ENCODE data around the gene NSD2. TPM values are rescaled to one million over a fixed set of nuclear protein-coding genes. Genes with fewer than 3 reads are reported as not detected.

NSD2 gene
- total RNA-seq, 6 experiments from 2014 or later, result 11.4 to 19.4 (median 14.0) TPM

- H3K27ac ChIP-seq, result no peak overlapping the region
- no peak for DNase-seq
- intact Hi-C loops (cut with DNase I), result no loop called here
- 93% methylated on average over 6 of the region's 7 CpGs for WGBS (ENCODE audit: insufficient coverage, low coverage, low lambda C conversion rate, missing lambda C conversion rate)
- peaks cover 0 to 5% (median 0%) of the 10 kb centered on the region in 4 donors for H3K36me3 ChIP-seq
- H3K9me3 ChIP-seq, result no peaks in the 10 kb centered on the region
- ATAC-seq, result no peak
- no peak for TF ChIP-seq POLR2A (IDR thresholded peaks at IDR 0.05)
- TF ChIP-seq, protein P1, sequence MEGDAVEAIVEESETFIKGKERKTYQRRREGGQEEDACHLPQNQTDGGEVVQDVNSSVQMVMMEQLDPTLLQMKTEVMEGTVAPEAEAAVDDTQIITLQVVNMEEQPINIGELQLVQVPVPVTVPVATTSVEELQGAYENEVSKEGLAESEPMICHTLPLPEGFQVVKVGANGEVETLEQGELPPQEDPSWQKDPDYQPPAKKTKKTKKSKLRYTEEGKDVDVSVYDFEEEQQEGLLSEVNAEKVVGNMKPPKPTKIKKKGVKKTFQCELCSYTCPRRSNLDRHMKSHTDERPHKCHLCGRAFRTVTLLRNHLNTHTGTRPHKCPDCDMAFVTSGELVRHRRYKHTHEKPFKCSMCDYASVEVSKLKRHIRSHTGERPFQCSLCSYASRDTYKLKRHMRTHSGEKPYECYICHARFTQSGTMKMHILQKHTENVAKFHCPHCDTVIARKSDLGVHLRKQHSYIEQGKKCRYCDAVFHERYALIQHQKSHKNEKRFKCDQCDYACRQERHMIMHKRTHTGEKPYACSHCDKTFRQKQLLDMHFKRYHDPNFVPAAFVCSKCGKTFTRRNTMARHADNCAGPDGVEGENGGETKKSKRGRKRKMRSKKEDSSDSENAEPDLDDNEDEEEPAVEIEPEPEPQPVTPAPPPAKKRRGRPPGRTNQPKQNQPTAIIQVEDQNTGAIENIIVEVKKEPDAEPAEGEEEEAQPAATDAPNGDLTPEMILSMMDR (IDR thresholded peaks at IDR 0.05), result no peak
- H3K4me3 ChIP-seq, result no peak overlapping the region
- no peaks in the 10 kb centered on the region for H3K27me3 ChIP-seq
- H3K4me1 ChIP-seq, result peaks cover 0 to 14% (median 2%) of the 10 kb centered on the region in 4 donors
These were observed 135.2 kb downstream of the NSD2 start for GRCh38 chr4:2006367-2006766.

DNA sequence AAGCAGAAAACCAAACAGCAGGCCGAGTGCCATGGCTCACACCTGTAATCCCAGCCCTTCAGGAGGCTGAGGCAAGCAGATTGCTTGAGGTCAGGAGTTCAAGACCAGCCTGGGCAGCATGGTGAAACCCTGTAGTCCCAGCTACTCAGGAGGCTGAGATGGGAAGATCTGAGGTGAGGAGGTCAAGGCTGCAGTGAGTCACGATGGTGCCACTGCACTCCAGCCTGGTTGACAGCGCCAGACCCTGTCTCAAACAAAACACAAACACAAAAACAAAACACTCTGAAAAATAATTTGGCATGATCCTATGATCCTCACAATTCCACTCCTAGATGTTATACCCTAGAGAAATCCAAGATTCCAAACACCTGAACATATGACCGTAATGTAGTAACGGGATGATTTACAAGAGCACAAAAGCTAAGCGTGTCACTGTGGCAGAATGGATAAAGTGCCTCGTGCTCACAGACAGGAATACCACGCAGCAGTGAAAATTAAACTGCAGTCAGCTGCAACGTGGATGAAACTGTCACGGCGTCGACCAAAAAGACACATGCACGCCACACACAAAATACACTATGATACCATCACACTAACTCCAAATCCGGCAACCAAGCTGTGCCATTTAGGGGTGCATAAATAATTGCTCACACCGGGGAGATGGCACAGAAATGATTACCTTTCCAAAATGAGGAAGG is 135.9 kb downstream of the NSD2 start:
- Histone ChIP-seq H3K9me3 (no peaks in the 10 kb centered on the region), H3K4me1 (peaks cover 0 to 14% (median 2%) of the 10 kb centered on the region in 4 donors), H3K27ac (no peak overlapping the region), H3K36me3 (peaks cover 0 to 5% (median 0%) of the 10 kb centered on the region in 4 donors), H3K4me3 (peak overlapping the region in 2 of 3 donors; percentile 88 to 92), H3K27me3 (no peaks in the 10 kb centered on the region)
- TF ChIP-seq, protein P1 (IDR thresholded peaks at IDR 0.05), result no peak
- TF ChIP-seq POLR2A (IDR thresholded peaks at IDR 0.05), result no peak
- ATAC-seq (no peak), DNase-seq (no peak)
- 80% methylated on average over 14 of the region's 15 CpGs for WGBS (ENCODE audit: insufficient coverage, low coverage, low lambda C conversion rate, missing lambda C conversion rate)
- intact Hi-C loops (cut with DNase I), result no loop called here

GRCh38 chr4:2007804-2008670 is 136.8 kb downstream of the NSD2 start:
- no peak for TF ChIP-seq POLR2A (IDR thresholded peaks at IDR 0.05)
- TF ChIP-seq, protein P1 (IDR thresholded peaks at IDR 0.05), result no peak
- DNase-seq, result peak in 1 of 3 donors; percentile 59
- peak overlapping the region; percentile 37 to 99 (median 91) for H3K27ac ChIP-seq

DNA sequence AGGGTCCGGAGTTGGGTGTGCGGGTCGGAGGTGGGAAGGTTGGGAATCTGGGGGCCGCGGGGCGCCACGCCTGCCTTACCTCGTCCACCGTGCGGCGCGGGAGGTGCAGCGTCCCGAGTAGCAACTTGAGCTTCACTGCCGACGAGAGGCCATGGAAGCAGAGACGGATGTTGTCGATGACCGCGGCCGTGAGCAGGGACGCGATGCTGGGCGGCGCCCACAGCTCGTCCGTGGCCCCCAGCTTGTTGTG is 137.4 kb downstream of the NSD2 start:
- Histone ChIP-seq H3K36me3 (peaks cover 0 to under 1% (median 0%) of the 10 kb centered on the region in 4 donors), H3K27ac (peak overlapping the region; percentile 91 to 99 (median 99)), H3K27me3 (no peaks in the 10 kb centered on the region), H3K4me1 (peaks cover 0 to 14% (median 2%) of the 10 kb centered on the region in 4 donors), H3K9me3 (no peaks in the 10 kb centered on the region), H3K4me3 (peak overlapping the region; percentile 78 to 92 (median 88))
- intact Hi-C loops (cut with DNase I), result no loop called here
- TF ChIP-seq, protein P1 (IDR thresholded peaks at IDR 0.05), result no peak
- no peak for TF ChIP-seq POLR2A (IDR thresholded peaks at IDR 0.05)
- peak in 3 of 4 donors; percentile 4 to 28 (median 13) for ATAC-seq
- no peak for DNase-seq
- WGBS (ENCODE audit: insufficient coverage, low coverage, low lambda C conversion rate, missing lambda C conversion rate), result 0% methylated on average over 3 of the region's 27 CpGs

More at GRCh38 chr4:2007804-2008670, 136.8 kb downstream of the NSD2 start:
- WGBS (ENCODE audit: insufficient coverage, low coverage, low lambda C conversion rate, missing lambda C conversion rate), result under 1% methylated on average over 55 of the region's 57 CpGs
- no peaks in the 10 kb centered on the region for H3K9me3 ChIP-seq
- H3K27me3 ChIP-seq, result no peaks in the 10 kb centered on the region
- peak overlapping the region; percentile 78 to 92 (median 88) for H3K4me3 ChIP-seq
- peaks cover 0 to 14% (median 2%) of the 10 kb centered on the region in 4 donors for H3K4me1 ChIP-seq
- H3K36me3 ChIP-seq, result peaks cover 0 to 5% (median 0%) of the 10 kb centered on the region in 4 donors
- intact Hi-C loops (cut with DNase I), result no loop called here
- ATAC-seq, result no peak

Measured in right lobe of liver (tissue), 6 donors.